Ovary (tissue), 3 donors: ENCODE data around the gene WNT7B.

Experiments
- CTCF ChIP-seq, 3 donors: fragments of 450-650 bp in 2 of 3; fragments of 200-600 bp in 1 of 3; IDR thresholded peaks; one replicate each; pipeline versions ENCODE4 v1.5.1 to v1.8.0; 2016 to 2022; ENCODE audit warnings: antibody characterized with exemption in 3 of 3, mild to moderate bottlenecking in 1 of 3
- POLR2A ChIP-seq: fragments of 450-650 bp; IDR thresholded peaks from one replicate; pipeline ENCODE4 v1.6.1; 2017; ENCODE audit warnings: antibody characterized with exemption, mild to moderate bottlenecking, moderate library complexity
- donor health status: DM: no; HTN: no; CAD: no.

DNA sequence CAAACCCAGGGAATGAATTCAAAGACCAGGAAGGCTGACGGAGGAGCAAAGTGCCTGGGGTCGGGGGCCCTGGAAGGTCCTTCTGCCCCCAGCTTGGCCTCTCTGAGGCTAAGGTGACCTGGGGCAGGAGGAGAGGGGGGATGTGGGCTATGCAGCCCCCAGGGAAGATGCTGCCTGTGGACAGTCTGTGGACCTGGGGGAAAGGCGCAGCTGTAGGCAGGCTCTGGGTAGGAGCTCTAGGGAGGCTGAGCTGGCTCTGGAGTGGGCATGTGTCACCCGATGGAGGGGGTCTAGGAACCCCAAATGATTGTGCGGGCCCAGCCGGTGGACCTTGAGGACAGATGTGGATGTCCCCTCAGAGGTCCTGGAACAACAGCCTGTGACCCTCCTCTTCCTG, 42.8 kb downstream of the WNT7B start:
- TF ChIP-seq POLR2A (no peak), CTCF (IDR thresholded peaks at IDR 0.05) (no peak)
